Peyer's patch (tissue), 4 donors: Measurements from ENCODE around the gene NUFIP2.

Experiments used
- POLR2A ChIP-seq, 2 donors: fragments of 450-650 bp; IDR thresholded peaks; one replicate each; pipeline ENCODE4 v1.5.1; 2017; ENCODE audit warnings: antibody characterized with exemption in 2 of 2, mild to moderate bottlenecking in 2 of 2, moderate library complexity in 2 of 2
- TF ChIP-seq, protein P1 (sequence below), 6 experiments: fragments of 450-650 bp in 4 of 6; fragments of 200-600 bp in 2 of 6; sonication (generic) in 1 of 6; IDR thresholded peaks; one replicate each; pipeline ENCODE4 v1.5.1; 2017 to 2019; ENCODE audit warnings: antibody characterized with exemption in 6 of 6, mild to moderate bottlenecking in 3 of 6, moderate library complexity in 1 of 6

DNA sequence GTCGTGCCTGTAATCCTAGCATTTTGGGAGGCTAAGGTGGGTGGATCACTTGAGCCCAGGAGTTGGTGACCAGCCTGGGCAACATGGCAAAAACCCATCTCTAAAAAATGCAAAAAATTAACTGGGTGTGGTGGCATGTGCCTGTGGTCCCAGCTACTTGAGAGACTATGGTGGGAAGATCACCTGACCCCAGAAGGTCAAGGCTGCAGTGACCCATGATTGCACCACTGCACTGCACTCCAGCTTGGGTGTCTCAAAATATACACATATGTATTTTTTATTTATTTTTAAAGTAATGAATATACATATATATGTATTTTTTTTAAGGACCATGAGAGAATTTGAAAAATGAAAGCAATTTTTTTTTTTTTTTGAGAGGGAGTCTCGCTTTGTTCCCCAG lies 5.1 kb upstream of the NUFIP2 start:
- TF ChIP-seq, protein P1, sequence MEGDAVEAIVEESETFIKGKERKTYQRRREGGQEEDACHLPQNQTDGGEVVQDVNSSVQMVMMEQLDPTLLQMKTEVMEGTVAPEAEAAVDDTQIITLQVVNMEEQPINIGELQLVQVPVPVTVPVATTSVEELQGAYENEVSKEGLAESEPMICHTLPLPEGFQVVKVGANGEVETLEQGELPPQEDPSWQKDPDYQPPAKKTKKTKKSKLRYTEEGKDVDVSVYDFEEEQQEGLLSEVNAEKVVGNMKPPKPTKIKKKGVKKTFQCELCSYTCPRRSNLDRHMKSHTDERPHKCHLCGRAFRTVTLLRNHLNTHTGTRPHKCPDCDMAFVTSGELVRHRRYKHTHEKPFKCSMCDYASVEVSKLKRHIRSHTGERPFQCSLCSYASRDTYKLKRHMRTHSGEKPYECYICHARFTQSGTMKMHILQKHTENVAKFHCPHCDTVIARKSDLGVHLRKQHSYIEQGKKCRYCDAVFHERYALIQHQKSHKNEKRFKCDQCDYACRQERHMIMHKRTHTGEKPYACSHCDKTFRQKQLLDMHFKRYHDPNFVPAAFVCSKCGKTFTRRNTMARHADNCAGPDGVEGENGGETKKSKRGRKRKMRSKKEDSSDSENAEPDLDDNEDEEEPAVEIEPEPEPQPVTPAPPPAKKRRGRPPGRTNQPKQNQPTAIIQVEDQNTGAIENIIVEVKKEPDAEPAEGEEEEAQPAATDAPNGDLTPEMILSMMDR (IDR thresholded peaks at IDR 0.05) = no peak
- TF ChIP-seq POLR2A (IDR thresholded peaks at IDR 0.05) = no peak
